Duodenal mucosa (tissue), 2 donors: ENCODE measurements around the gene CLEC1A.
"Not testable (repeated sequence)": the region's sequence is repeated elsewhere in the genome, so short reads cannot be mapped to it uniquely, and the experiment has no call there.

Experiments used
- H3K27ac ChIP-seq: one replicate; pipeline ENCODE4 v1.7.0; 2013; ENCODE audit warnings: low read depth, low read length
- H3K27me3 ChIP-seq, 2 donors: one replicate each; pipeline ENCODE4 v1.7.0; 2013; ENCODE audit warnings: low read length in 2 of 2, control low read depth in 1 of 2; ENCODE audit not compliant: insufficient read depth in 2 of 2, control insufficient read depth in 1 of 2
- H3K36me3 ChIP-seq, 2 donors: one replicate each; pipeline ENCODE4 v1.7.0; 2013; ENCODE audit warnings: low read length in 2 of 2, control low read depth in 1 of 2; ENCODE audit not compliant: insufficient read depth in 2 of 2, control insufficient read depth in 1 of 2
- H3K4me1 ChIP-seq, 2 donors: one replicate each; pipeline ENCODE4 v1.7.0; 2013; ENCODE audit warnings: low read length in 2 of 2, control low read depth in 1 of 2; ENCODE audit not compliant: insufficient read depth in 2 of 2, control insufficient read depth in 1 of 2
- H3K4me3 ChIP-seq, 2 donors: one replicate each; pipeline ENCODE4 v1.7.0; 2013; ENCODE audit warnings: low read length in 2 of 2, low read depth in 1 of 2
- H3K9ac ChIP-seq, 2 donors: one replicate each; pipeline ENCODE4 v1.7.0; 2013; ENCODE audit warnings: low read length in 2 of 2, low read depth in 1 of 2
- H3K9me3 ChIP-seq, 2 donors: one replicate each; pipeline ENCODE4 v1.7.0; 2013; ENCODE audit warnings: low read length in 2 of 2, control low read depth in 1 of 2; ENCODE audit not compliant: control insufficient read depth in 1 of 2

CLEC1A gene

DNA sequence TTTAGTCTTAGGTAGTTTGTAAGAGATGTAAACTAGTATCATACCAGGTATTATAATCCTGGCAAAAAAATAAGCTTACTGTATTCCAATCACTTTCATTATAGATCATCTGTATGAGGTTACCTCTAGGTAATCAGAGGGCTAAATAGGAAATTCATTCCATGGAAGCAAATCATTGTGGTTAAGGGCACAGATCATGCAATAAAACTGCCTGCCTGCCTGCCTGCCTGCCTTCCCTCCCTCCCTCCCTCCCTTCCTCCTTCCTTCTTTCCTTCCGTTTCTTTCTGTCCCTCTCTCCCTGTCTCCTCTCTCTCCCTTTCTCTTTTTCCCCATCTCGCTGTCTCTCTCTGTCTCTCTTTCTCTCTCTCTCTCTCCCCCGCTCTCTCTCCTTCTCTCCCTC is 71.5 kb downstream of the CLEC1A start:
- no peaks in the 10 kb centered on the region for H3K4me1 ChIP-seq
- H3K4me3 ChIP-seq, result no peak overlapping the region
- H3K27me3 ChIP-seq, result no peaks in the 10 kb centered on the region
- no peaks in the 10 kb centered on the region for H3K36me3 ChIP-seq
- no peak overlapping the region for H3K9ac ChIP-seq
- H3K27ac ChIP-seq, result no peak overlapping the region
- no peaks in the 10 kb centered on the region for H3K9me3 ChIP-seq

DNA sequence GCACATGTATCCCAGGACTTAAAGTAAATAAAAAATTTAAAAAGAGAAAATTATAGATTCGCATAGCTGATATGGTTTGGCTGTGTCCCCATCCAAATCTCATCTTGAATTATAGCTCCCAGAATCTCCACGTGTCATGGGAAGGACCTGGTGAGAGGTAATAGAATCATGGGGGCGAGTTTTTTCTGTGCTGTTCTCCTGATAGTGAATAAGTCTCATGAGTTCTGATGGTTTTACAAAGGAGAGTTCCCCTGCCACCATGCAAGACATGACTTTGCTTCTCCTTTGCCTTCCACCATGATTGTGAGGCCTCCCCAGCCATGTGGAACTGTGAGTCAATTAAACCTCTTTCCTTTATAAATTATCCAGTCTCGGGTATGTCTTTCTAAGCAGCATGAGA is 72.1 kb downstream of the CLEC1A start:
- not testable (repeated sequence) for H3K9ac ChIP-seq, H3K4me1 ChIP-seq, H3K9me3 ChIP-seq, H3K27me3 ChIP-seq, H3K4me3 ChIP-seq, H3K27ac ChIP-seq, H3K36me3 ChIP-seq

DNA sequence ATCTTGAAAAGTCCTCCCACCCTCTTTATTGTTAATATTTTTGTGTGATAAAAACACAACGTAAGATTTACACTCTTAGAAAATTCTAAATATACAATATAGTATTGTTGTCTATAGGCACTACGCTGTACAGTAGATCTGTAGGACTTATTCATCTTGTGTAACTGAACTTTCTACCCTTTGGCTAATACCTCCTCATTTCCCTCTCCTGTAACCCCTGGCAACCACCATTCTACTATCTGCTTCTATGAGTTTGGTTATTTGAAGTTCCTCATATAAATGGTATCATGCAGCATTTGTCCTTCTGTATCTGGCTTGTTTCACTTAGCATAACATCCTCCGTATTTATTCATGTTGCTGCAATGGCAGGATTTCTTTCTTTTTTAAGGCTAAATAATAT is 73.5 kb downstream of the CLEC1A start:
- H3K27me3 ChIP-seq, result no peaks in the 10 kb centered on the region
- H3K4me1 ChIP-seq, result no peaks in the 10 kb centered on the region
- H3K9ac ChIP-seq, result no peak overlapping the region
- H3K36me3 ChIP-seq, result no peaks in the 10 kb centered on the region
- H3K27ac ChIP-seq, result no peak overlapping the region
- H3K9me3 ChIP-seq, result no peaks in the 10 kb centered on the region
- H3K4me3 ChIP-seq, result no peak overlapping the region

DNA sequence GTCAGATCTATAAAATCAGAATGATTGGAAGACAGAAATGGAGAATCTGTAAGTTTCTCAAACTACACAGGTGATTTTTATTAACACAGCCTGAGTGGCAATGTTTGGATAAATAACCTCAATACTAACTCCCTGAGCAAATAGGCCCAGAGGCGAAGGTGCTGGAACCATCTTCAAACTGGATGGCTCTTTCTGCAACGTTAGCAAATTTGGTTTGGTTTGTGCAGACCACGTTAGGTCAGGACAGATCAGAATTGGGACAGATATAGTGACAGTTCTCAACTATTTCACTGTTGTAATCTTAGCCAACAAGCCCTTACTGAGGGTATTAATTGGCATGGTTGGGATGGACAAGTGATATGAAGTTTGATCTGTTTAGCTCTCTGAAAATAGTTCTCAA is 77.4 kb downstream of the CLEC1A start:
- no peaks in the 10 kb centered on the region for H3K27me3 ChIP-seq
- H3K36me3 ChIP-seq, result no peaks in the 10 kb centered on the region
- H3K9me3 ChIP-seq, result no peaks in the 10 kb centered on the region
- H3K27ac ChIP-seq, result no peak overlapping the region
- no peaks in the 10 kb centered on the region for H3K4me1 ChIP-seq
- no peak overlapping the region for H3K9ac ChIP-seq
- no peak overlapping the region for H3K4me3 ChIP-seq
